Measurements from ENCODE around the gene IL7R. TPM values are rescaled to one million over a fixed set of nuclear protein-coding genes. Genes with fewer than 3 reads are reported as not detected.
A peak's percentile ranks its signal among the peaks of the same experiment; 100 is the strongest.

The IL7R gene, protein sequence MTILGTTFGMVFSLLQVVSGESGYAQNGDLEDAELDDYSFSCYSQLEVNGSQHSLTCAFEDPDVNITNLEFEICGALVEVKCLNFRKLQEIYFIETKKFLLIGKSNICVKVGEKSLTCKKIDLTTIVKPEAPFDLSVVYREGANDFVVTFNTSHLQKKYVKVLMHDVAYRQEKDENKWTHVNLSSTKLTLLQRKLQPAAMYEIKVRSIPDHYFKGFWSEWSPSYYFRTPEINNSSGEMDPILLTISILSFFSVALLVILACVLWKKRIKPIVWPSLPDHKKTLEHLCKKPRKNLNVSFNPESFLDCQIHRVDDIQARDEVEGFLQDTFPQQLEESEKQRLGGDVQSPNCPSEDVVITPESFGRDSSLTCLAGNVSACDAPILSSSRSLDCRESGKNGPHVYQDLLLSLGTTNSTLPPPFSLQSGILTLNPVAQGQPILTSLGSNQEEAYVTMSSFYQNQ
- total RNA-seq (1,000 to 10,000 TPM in 2 of 5 experiments, 100 to 1,000 TPM in 3; 341 to 1,298 (median 608) TPM), polyA plus RNA-seq (100 to 1,000 TPM; 690 to 965 TPM), total RNA-seq (1,510 reads per million, percentile 100 among the genes with 10 or more reads in this experiment)

GRCh38 chr5:35856765-35857351 lies at the start of gene IL7R:
IL7R (plus strand) TSS chr5:35856891; CDS start chr5:35856978, 87 bp downstream.
- Histone ChIP-seq H3K4me3 (ENCODE audit: low read length) (peak within 1 kb of the TSS; percentile 80), H3K27ac (ENCODE audit: low read depth, low read length) (peak within 1 kb of the TSS; percentile 98), H3K36me3 (ENCODE audit: control insufficient read depth in 2 of 3, insufficient read depth in 3 of 3, low read length in 3 of 3) (peaks cover 22 to 37% (median 26%) of the 10 kb centered on the region in 3 experiments), H3K4me1 (ENCODE audit: control insufficient read depth in 2 of 2, insufficient read depth in 2 of 2, low read length in 2 of 2) (peaks cover 42 to 50% of the 10 kb centered on the region in 2 donors), H3K9me3 (ENCODE audit: control insufficient read depth in 2 of 3, low read length in 3 of 3) (no peaks in the 10 kb centered on the region), H3K27me3 (ENCODE audit: control insufficient read depth in 2 of 2, insufficient read depth in 2 of 2, low read length in 2 of 2) (no peaks in the 10 kb centered on the region)
- peaks cover 39 to 53% (median 48%) of the 10 kb centered on the region in 5 donors for H3K36me3 Mint-ChIP-seq
- H3K9me3 Mint-ChIP-seq, result peaks cover 0 to 3% (median 0%) of the 10 kb centered on the region in 11 donors
- no peaks in the 10 kb centered on the region for H3K27me3 Mint-ChIP-seq
- H3K4me1 Mint-ChIP-seq, result peaks cover 29 to 74% (median 63%) of the 10 kb centered on the region in 7 donors
- DNase-seq, result peak in 7 of 9 donors; percentile 66 to 86 (median 82)
- H3K4me3 Mint-ChIP-seq, result peak within 1 kb of the TSS; percentile 82 to 100 (median 94)
- intact Hi-C loops (cut with micrococcal nuclease), result loop anchor here (1.0 to 10.0 kb wide), 7 partner anchors 45 to 1256 kb away; partner anchors contain the start of genes SPEF2 (in 2 of the 2) and NIPBL (in 1 of the 2)
- CTCF ChIA-PET, result interaction anchor here (0.6 to 11.1 kb wide), 7 partner anchors 26 to 206 kb away, joined by 3 to 128 read pairs (median 11); no protein-coding TSS in a partner anchor
- ATAC-seq, result peak; percentile 48
- H3K27ac Mint-ChIP-seq, result peak within 1 kb of the TSS; percentile 97 to 100 (median 99)
- POLR2A ChIA-PET, result interaction anchor here (1.1 to 18.2 kb wide), 12 partner anchors 12 to 1020 kb away, joined by 3 to 1069 read pairs (median 10); partner anchors contain the start of gene NIPBL

GRCh38 chr5:35810601-35811000 lies 46.1 kb upstream of the IL7R start:
- Mint-ChIP-seq H3K36me3 (peaks cover 0 to 12% (median 0%) of the 10 kb centered on the region in 5 donors), H3K27me3 (no peaks in the 10 kb centered on the region), H3K9me3 (peaks cover 0 to 4% (median 0%) of the 10 kb centered on the region in 11 donors), H3K4me1 (peaks cover 12 to 78% (median 64%) of the 10 kb centered on the region in 7 donors), H3K4me3 (peak overlapping the region; percentile 25 to 83 (median 70)), H3K27ac (peak overlapping the region; percentile 90 to 99 (median 97))
- H3K27ac ChIP-seq (ENCODE audit: low read depth, low read length), result peak overlapping the region; percentile 77
- H3K36me3 ChIP-seq (ENCODE audit: control insufficient read depth in 2 of 3, insufficient read depth in 3 of 3, low read length in 3 of 3), result no peaks in the 10 kb centered on the region
- H3K27me3 ChIP-seq (ENCODE audit: control insufficient read depth in 2 of 2, insufficient read depth in 2 of 2, low read length in 2 of 2), result no peaks in the 10 kb centered on the region
- intact Hi-C loops (cut with micrococcal nuclease), result no loop called here
- H3K4me1 ChIP-seq (ENCODE audit: control insufficient read depth in 2 of 2, insufficient read depth in 2 of 2, low read length in 2 of 2), result peaks cover 62 to 68% of the 10 kb centered on the region in 2 donors
- no peaks in the 10 kb centered on the region for H3K9me3 ChIP-seq (ENCODE audit: control insufficient read depth in 2 of 3, low read length in 3 of 3)
- ChIA-PET CTCF (interaction anchor here (0.9 to 3.4 kb wide), 6 partner anchors 12 to 48 kb away, joined by 3 to 36 read pairs (median 3); no protein-coding TSS in a partner anchor), POLR2A (interaction anchor here (0.8 to 6.4 kb wide), 11 partner anchors 8 to 114 kb away, joined by 3 to 148 read pairs (median 6); partner anchors contain the start of gene IL7R)
- H3K4me3 ChIP-seq (ENCODE audit: low read length), result no peak overlapping the region
- DNase-seq, result peak in 5 of 9 donors; percentile 28 to 48 (median 43)
- ATAC-seq, result peak; percentile 46

DNA sequence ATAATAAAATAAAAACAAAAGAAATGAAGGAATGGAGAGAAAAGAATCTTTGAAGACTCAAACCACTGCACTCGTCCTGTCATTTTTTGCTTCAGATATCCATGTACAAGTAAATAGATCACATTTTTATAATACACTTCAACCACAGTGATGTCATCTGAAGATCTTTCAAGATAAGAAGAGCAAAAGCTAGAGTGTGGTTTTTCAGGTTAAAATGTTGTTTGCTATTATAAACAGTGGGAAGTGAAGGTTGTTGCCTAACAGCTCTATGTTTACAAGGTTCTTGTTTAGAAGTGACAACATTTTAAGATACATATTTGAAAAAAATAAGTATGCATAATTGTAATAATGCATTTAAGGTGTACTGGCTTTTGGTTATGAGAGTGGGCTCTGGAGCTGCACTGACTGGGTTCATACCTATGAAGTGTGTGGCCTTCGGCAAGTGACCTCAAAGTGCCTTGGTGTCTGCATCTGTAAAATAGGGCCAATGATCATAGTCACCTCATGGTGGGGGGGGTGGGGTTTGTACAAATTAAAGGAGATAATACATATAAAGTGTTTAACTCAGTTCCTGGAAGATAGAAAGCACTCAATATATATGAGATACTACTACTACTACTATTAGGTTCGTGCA lies 45.5 kb upstream of the IL7R start:
- CTCF ChIA-PET, result interaction anchor here (0.7 to 3.4 kb wide), 6 partner anchors 11 to 47 kb away, joined by 3 to 36 read pairs (median 3); no protein-coding TSS in a partner anchor
- Histone ChIP-seq H3K27me3 (ENCODE audit: control insufficient read depth in 2 of 2, insufficient read depth in 2 of 2, low read length in 2 of 2) (no peaks in the 10 kb centered on the region), H3K27ac (ENCODE audit: low read depth, low read length) (peak overlapping the region; percentile 77), H3K9me3 (ENCODE audit: control insufficient read depth in 2 of 3, low read length in 3 of 3) (no peaks in the 10 kb centered on the region), H3K4me3 (ENCODE audit: low read length) (peak overlapping the region; percentile 28), H3K36me3 (ENCODE audit: control insufficient read depth in 2 of 3, insufficient read depth in 3 of 3, low read length in 3 of 3) (no peaks in the 10 kb centered on the region), H3K4me1 (ENCODE audit: control insufficient read depth in 2 of 2, insufficient read depth in 2 of 2, low read length in 2 of 2) (peaks cover 63 to 75% of the 10 kb centered on the region in 2 donors)
- POLR2A ChIA-PET, result interaction anchor here (0.8 to 6.4 kb wide), 16 partner anchors 9 to 113 kb away, joined by 3 to 148 read pairs (median 5); partner anchors contain the start of gene IL7R
- peak overlapping the region; percentile 42 to 83 (median 74) for H3K4me3 Mint-ChIP-seq
- ATAC-seq (peak; percentile 84), DNase-seq (peak in 7 of 9 donors; percentile 69 to 90 (median 80))
- H3K27ac Mint-ChIP-seq, result peak overlapping the region; percentile 90 to 99 (median 97)
- peaks cover 0 to 4% (median 0%) of the 10 kb centered on the region in 11 donors for H3K9me3 Mint-ChIP-seq
- H3K27me3 Mint-ChIP-seq, result no peaks in the 10 kb centered on the region
- intact Hi-C loops (cut with micrococcal nuclease), result loop anchor here (1.0 kb wide), 12 partner anchors 11 to 160 kb away; no protein-coding TSS in a partner anchor
- H3K4me1 Mint-ChIP-seq, result peaks cover 12 to 74% (median 59%) of the 10 kb centered on the region in 7 donors
- peaks cover 0 to 12% (median 0%) of the 10 kb centered on the region in 5 donors for H3K36me3 Mint-ChIP-seq

DNA sequence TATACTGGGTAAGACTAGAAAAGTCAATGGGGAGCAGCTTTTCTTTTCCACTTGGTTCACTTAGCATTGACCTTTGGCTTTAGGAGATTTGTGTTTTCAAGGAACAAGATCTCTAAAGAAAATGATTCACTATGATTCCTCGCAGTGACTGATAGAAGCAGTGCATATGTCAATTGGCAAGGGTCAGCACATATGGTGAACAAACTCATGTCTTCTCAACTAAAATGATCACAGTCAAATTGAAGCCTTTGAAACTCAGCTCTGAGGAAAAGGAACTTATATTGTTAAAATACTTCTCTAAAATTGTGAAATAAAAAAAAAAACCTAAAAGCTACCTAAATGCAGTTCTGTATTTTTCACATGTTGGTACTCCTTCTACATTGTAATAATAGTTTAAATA lies 43.2 kb upstream of the IL7R start:
- intact Hi-C loops (cut with micrococcal nuclease), result no loop called here
- Histone ChIP-seq H3K36me3 (ENCODE audit: control insufficient read depth in 2 of 3, insufficient read depth in 3 of 3, low read length in 3 of 3) (no peaks in the 10 kb centered on the region), H3K4me1 (ENCODE audit: control insufficient read depth in 2 of 2, insufficient read depth in 2 of 2, low read length in 2 of 2) (peaks cover 65 to 86% of the 10 kb centered on the region in 2 donors), H3K9me3 (ENCODE audit: control insufficient read depth in 2 of 3, low read length in 3 of 3) (no peaks in the 10 kb centered on the region), H3K4me3 (ENCODE audit: low read length) (no peak overlapping the region), H3K27ac (ENCODE audit: low read depth, low read length) (no peak overlapping the region), H3K27me3 (ENCODE audit: control insufficient read depth in 2 of 2, insufficient read depth in 2 of 2, low read length in 2 of 2) (no peaks in the 10 kb centered on the region)
- Mint-ChIP-seq H3K36me3 (peaks cover 0 to 5% (median 0%) of the 10 kb centered on the region in 5 donors), H3K4me3 (no peak overlapping the region), H3K27me3 (no peaks in the 10 kb centered on the region), H3K27ac (peak overlapping the region in 5 of 9 donors; percentile 20 to 77 (median 58)), H3K4me1 (peaks cover 12 to 54% (median 39%) of the 10 kb centered on the region in 7 donors), H3K9me3 (peaks cover 0 to 2% (median 0%) of the 10 kb centered on the region in 11 donors)
- CTCF ChIA-PET, result interaction anchor here (0.6 to 3.4 kb wide), 8 partner anchors 9 to 99 kb away, joined by 3 to 36 read pairs (median 4); partner anchors contain the start of gene IL7R
- ATAC-seq (no peak), DNase-seq (no peak)
- POLR2A ChIA-PET, result interaction anchor here (0.6 to 6.4 kb wide), 16 partner anchors 10 to 155 kb away, joined by 3 to 148 read pairs (median 7); partner anchors contain the start of gene IL7R

DNA sequence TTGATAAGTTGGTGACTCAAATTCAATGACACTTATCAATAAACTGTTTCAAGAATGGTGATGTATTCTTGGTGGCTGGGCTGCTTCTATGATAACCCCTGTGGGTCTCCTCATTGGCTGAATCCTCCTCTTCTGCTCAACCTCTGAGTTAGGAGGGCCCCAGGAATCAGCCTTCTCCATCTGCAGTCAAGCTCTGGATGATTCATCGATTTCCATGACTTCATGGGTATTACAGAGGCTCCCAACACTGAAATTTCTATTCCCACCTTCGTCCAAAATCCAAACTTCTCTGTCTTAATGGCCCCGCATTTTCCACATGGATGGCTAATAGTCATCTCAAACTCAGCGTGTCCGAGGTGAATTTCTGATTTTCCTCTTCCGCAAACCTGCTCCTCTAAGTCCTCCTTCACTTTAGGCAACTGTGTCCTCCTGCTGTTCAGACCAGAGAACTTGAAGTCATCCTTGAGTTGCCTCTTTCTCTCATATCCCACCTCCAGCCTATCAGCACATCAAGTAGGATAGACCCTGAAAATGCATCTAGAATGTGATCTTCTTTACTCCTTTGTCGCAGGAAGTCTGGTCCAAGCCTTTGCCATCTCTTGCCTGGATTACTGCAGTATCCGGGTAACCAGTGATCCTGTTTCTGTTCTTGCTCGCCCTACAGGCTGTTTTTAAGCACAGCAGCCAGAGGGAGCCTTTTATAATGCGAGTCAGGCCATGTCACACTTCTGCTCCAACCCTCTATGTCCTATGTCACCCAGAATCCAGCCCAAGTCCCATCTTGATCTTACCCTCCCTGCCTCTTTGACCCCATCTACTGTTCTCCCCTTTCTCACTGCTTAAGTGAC lies 41.4 kb upstream of the IL7R start:
- peaks cover 67 to 88% of the 10 kb centered on the region in 2 donors for H3K4me1 ChIP-seq (ENCODE audit: control insufficient read depth in 2 of 2, insufficient read depth in 2 of 2, low read length in 2 of 2)
- peak overlapping the region; percentile 23 for H3K27ac ChIP-seq (ENCODE audit: low read depth, low read length)
- Mint-ChIP-seq H3K27ac (no peak overlapping the region), H3K4me3 (no peak overlapping the region), H3K9me3 (peaks cover 0 to 7% (median under 1%) of the 10 kb centered on the region in 11 donors), H3K36me3 (peaks cover 0 to 7% (median 4%) of the 10 kb centered on the region in 5 donors), H3K4me1 (peaks cover 25 to 56% (median 43%) of the 10 kb centered on the region in 7 donors), H3K27me3 (no peaks in the 10 kb centered on the region)
- H3K9me3 ChIP-seq (ENCODE audit: control insufficient read depth in 2 of 3, low read length in 3 of 3), result no peaks in the 10 kb centered on the region
- ChIA-PET POLR2A (interaction anchor here (1.3 to 21.7 kb wide), 3 partner anchors 11 to 41 kb away, joined by 4 to 1069 read pairs (median 5); partner anchors contain the start of gene IL7R), CTCF (interaction anchor here (0.7 to 0.8 kb wide), 3 partner anchors 21 to 43 kb away, joined by 3 read pairs; no protein-coding TSS in a partner anchor)
- no peaks in the 10 kb centered on the region for H3K36me3 ChIP-seq (ENCODE audit: control insufficient read depth in 2 of 3, insufficient read depth in 3 of 3, low read length in 3 of 3)
- DNase-seq (peak in 2 of 9 donors; percentile 41 to 45), ATAC-seq (no peak)
- intact Hi-C loops (cut with micrococcal nuclease), result loop anchor here (1.0 kb wide), 4 partner anchors 8 to 44 kb away; no protein-coding TSS in a partner anchor
- peak overlapping the region; percentile 25 for H3K4me3 ChIP-seq (ENCODE audit: low read length)
- H3K27me3 ChIP-seq (ENCODE audit: control insufficient read depth in 2 of 2, insufficient read depth in 2 of 2, low read length in 2 of 2), result no peaks in the 10 kb centered on the region

Data from naive thymus-derived CD4-positive, alpha-beta T cell (primary cell).